ENCODE data around the gene GALNS.

- TF ChIP-seq EZH2 (IDR thresholded peaks at IDR 0.05; ENCODE audit: borderline replicate concordance, low read depth, low read length, severe bottlenecking) (no peak), CTCF (IDR thresholded peaks at IDR 0.05; ENCODE audit: borderline replicate concordance, extremely low read depth, low read length, poor library complexity, severe bottlenecking) (no peak)
Observed at GRCh38 chr16:88778271-88778525, 78.5 kb downstream of the GALNS start.

Data from DND-41 (cell line).